Right renal pelvis (tissue), 4 donors: ENCODE data around the gene GPR12. TPM values are rescaled to one million over a fixed set of nuclear protein-coding genes. Genes with fewer than 3 reads are reported as not detected.

Source experiments
- DNase-seq, 4 donors: peaks; one replicate each; pipeline ENCODE4 v3.0.0-alpha.2; 2013; ENCODE audit warnings: low read depth in 4 of 4, low spot score in 3 of 4, missing footprints in 1 of 4
- polyA plus RNA-seq, 4 donors: library from polyadenylated mRNA; unstranded; fragments of 120-200 nt; gene quantifications; one replicate each; pipeline ENCODE4 v1.2.1, GENCODE V29; 2013; ENCODE audit not compliant: insufficient read length in 4 of 4

Gene GPR12
- not detected for polyA plus RNA-seq

DNA sequence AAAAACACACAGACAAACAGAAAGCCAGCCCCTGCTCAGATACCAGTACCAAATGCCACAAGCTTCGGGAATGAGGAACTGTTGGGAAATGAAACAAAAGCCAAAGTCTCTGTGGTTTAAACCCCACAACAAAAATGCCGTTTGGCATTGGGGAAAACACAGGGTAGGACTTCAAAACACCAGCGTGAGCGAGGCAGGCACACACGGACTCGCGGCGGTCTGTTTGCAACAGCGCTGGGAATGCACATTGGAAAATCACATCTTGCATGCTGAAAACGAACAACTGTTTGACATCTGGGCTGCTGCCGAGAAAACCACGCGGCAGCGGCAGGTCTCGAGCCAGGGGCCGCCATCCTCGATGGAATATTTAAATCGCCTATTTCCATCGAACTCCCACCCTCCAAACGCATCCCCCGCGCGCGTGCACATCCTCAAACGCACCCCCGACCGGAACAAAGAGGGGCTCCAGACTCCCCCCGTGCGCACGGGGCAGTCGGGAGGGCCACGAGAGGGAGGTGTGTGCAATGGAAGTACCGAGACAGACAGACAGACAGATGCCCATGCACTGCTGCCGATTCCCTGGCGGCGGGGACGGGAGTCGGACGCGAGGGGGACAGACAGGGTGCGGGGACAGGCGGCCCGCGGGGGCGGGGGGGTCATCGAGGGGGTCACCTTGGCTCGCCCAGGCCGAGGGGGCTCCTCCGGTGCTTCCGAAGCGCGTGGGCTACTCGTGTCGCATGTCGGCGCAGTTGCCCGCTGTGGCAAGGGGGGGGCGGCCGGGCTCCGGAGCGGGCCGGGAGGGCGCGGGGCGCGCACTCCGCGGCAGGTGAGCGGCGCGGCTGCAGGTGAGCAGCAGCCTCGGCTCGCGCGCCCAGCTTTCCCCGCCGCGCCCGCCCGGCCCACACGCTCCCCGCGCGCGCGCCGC, at the start of gene GPR12:
Gene GPR12, minus strand, starts transcription at position 880 of the 925 bp plus-strand sequence. CDS start 959 bp downstream, outside the sequence.
- DNase-seq, result no peak

GRCh38 chr13:26810095-26810494, 49.5 kb upstream of the GPR12 start:
- DNase-seq, result peak in 1 of 4 donors; percentile 8

- no peak for DNase-seq
Observed at GRCh38 chr13:26806891-26807290, 46.3 kb upstream of the GPR12 start.

GRCh38 chr13:26787961-26788360, 27.4 kb upstream of the GPR12 start:
- no peak for DNase-seq

DNA sequence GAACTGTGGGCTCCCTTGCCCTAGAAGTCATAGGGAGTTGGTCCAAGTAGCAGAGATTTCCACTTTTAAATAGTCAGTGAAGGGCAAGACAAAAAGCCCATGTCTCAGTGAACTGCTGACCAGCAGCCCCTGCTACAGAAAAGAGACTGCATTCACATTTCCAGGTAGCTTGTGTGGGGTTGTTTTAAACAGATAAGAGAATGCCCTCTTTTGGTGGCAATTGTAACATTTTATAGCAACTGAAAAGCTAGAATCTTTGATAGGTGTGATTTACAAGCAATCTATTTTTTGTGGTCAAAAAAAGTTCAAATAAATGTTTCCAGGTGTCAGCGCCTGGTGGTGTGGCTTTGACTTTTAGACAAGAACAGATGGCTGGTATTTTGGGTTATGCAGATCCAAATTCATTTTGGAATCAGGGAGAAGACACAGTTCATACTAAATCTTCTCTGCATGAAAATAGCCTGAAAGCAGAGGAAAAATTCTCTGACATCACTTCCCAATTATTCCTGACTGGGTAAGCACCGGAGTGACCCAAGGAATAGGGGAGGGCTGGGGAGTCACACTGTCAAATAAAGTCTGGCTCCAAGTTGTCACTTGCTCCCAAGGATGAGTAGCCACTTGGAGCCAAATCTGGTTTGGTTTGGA, 26.2 kb upstream of the GPR12 start:
- DNase-seq, result no peak

- no peak for DNase-seq
Observed at GRCh38 chr13:26785838-26786630, 25.4 kb upstream of the GPR12 start.

DNA sequence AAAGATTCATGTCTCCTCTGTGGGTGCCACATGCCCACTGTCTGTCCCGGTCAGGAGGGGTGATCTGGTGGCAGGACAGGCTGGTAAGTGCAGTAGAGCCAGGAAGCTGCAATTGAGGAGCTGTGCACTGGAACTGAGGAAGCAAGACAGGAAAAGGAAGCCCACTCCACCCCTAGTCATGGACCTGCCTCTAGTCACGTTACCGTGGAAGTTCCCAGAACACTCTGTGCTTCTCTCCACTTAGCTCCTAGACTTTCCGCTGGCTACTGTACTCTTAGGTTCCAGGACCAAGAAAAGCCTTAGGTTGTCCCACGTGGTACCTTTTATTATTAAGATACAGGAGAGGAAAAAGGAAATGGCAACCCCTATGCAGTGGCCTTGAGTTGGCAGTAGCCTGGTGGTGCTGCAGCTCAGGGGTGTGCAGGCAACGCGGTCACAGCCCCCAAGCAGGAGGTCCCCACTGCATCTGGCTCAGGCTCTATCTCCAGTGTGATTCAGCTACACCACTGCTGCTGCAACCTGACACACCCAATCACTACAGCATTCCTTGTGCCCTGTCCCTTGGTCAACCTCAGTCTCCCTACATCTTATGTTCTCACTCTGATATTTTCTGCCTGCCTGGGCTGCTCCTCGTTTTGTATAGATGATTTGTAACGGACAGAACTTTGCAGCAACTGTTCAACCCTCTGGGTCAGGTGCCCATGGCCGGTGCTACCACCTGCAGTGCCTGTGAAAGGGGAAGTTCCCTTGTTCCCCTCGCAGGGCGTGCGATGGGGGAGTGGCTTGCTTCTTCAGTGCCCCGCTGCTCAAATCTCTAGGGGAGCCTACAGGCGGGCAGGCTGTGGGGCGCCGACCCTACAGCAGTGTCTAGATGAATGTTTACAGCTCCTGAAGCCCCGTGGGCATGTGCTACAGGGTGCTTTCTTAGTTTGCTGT, 24.4 kb upstream of the GPR12 start:
- no peak for DNase-seq

- no peak for DNase-seq
Observed at GRCh38 chr13:26780411-26780810, 19.8 kb upstream of the GPR12 start.

DNA sequence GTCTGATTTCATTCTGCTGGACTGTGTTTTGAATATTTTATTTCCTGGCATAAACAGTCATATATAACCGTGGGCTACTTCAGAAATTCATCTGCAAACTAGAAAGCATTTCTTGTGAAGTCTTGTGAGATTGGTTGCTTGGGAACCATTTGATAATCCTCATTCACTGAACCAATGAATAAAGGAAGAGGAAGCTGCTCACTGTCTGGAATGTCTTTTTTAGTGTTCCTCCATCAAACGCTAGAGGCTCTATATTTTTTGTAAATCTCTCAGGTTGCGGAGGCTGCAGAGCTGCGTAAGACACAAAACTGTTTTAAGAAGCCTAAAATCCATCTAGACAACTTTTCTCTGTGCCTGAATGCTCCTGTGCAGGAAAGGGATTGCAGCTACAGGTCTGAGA, 18.7 kb upstream of the GPR12 start:
- no peak for DNase-seq

GRCh38 chr13:26772531-26772930, 11.9 kb upstream of the GPR12 start:
- no peak for DNase-seq

DNA sequence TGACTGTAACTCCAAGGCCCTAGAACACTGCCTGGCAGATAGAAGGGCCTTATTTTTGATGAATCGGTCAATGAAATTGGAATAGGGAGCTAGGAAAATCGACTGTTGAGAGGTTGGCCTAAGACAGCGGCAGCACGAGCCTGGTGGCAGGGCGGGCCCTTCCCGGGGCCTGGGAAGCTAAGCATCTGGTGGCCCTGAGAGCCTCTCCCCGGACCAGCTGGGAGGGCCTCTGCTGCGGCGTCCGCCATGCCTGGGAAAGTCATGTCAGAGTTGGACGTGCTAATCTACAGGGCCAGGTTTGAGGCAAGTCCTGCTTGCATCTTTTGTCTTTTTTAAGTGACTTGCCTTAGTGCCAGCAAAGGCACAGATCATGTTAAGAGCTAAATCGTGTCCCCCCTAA, 11.2 kb upstream of the GPR12 start:
- no peak for DNase-seq

DNA sequence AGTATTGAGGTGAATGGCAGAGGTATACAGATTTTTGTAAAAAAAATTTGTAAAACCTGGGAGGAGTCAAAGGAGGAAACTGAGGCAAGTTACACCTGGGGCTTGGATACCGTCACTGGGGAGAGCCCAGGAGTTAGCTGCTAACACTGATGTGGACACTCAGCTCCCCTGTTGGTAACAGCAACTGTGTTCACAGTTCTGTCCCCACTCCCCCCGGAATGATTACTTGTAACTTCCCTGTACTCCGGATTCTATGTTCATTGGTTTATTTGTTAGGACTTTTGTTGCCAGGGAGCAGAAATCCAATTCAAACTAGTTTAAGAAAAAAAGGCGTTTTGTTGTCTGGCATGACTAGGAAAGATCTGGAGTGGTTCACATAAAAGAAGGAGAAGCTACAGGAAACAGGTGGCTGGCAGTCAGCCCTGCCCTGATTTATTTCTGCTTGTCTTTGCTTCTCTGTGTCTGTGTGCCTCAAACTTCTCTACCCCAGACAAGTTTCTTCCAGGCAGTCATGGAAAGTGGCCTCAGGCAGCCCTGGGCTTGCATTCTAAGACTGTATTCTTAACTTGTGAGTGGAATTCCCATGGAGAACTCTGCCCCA, 2.3 kb upstream of the GPR12 start:
- DNase-seq, result no peak

GRCh38 chr13:26760832-26761582, 421 bp upstream of the GPR12 start:
- no peak for DNase-seq

- DNase-seq, result no peak
Observed at GRCh38 chr13:26759249-26759906, 1.2 kb downstream of the GPR12 start.

DNA sequence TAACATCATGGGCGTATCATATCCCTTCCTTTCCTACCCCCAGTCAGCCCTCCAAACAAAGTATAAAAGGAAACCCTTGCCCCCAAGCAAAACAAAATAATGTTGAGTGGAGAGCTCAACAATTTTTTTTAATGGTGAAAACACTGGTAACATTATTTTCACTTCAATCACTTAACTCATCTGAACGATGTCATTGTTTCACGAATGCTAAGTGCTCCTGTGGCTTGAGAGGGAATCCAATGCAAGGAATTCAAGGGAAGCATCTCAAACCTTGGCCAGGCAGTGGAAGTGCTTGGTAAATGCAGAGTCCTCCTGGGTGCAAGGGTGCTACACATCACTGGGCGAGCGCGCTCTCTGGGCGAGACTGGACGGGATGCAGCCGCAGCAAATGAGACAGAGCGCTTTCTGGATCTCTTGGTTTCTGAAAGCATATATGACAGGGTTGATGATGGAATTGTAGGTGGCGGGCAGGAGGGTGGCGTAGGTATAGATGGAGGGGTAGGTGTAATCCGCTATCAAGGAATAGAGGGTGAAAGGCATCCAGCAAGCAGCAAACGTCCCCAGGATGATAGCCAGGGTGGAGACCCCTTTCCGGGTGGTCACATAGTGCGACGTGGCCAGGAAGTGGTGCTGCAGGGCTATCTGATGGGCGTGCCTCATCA, 2.0 kb downstream of the GPR12 start:
- DNase-seq, result no peak

GRCh38 chr13:26756961-26757360, 3.6 kb downstream of the GPR12 start:
- DNase-seq, result no peak

- DNase-seq, result no peak
Observed at GRCh38 chr13:26752671-26753070, 7.9 kb downstream of the GPR12 start.

- DNase-seq, result no peak
Observed at GRCh38 chr13:26749905-26750304, 10.7 kb downstream of the GPR12 start.
